ENCODE data around the gene ZFAND3.

Gene ZFAND3

DNA sequence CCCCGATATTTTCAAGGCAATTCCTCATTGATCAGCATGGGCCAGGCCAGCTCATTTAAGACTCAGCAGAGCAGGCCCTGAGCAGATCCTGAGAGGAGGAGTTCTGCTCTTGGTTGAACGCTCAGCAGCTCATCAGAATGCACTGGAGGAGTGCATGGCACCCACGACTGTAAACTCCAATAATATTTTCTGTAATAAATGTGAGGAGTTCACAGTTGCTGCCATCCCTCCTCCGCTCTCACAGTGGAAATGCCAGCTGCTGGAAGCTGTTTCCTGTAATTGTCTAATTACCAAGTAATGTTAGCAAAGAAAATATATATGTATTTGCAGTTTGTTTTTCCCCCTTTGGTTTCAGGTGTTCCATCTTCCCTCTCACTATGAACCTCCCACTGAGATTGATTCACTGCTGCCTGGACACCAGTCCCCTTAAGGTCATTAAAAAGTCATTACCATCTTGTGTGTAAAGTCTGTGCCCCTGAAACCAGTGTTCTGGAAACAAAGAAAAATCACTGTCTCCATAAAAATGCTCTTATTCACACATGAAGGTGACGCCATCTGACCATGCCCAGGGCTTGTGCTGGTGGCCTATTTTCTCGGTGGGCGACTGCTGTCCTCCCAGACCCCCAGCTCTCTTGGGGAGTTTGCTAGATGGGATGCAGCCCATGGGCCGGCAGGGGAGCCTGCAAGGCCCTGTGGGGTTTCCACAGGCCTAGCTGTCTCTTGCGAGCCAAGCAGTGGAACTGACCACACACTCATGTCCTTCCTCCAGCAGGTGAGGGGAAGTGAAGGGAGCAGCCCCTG is 374.2 kb downstream of the ZFAND3 start:
- no peak for DNase-seq

DNA sequence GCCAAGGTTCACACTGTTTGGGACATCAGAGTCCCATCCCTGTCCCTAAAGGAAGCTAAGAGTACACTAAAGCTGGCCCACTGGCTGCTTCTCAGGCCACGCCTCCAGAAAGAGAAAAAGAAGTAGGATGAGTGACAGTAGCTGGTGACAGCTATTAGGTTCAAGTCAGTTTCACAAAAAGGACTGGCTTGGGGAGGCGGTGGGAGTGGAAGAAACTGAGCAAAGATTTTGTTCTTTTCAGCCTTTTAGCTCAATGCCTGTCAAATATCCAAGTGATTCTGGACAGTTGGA is 374.7 kb downstream of the ZFAND3 start:
- no peak for DNase-seq

DNA sequence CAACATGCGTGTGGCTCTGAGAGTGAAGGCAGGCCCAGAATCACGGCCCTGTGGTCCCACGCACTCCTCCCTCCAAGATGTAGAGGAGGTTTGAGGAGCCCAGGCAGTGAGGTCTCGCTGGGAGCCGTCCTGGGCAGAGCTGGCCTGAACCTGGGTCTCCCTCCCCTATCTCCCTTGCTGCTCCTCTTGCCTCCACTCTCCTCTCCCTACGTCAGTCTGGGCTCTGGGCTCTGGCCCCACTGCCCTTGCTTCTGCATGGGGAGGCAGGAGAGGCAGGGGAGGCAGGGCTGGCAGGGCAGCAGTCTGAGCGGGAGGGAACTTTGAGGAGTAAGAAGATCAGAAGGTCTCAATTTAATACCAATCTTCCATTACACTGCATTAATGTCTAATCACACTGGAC is 375.1 kb downstream of the ZFAND3 start:
- DNase-seq, result no peak

DNA sequence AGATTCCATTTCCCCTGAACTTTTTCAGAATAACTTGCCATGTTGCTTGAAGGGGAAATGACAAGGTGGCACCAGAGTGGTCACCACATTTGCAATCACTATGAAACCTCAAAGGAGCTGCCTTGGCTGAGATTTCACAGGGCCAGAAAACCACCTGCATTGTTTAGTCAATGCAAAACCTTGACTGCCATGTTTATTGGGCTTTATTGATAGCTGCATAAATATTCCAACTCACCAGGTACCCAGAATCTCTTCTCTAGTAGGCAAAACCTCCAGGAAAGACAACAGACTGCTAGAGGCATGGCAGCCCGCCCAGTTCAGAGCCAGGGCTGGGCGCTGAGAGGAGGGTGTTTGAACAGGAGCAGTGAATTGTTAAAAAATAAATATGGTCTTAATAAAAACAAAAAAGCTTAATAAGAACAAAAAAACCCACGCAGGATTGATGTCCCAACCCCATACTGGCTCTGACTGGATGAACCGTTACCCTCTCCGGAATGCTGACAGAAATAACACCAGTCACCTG is 375.6 kb downstream of the ZFAND3 start:
- DNase-seq, result no peak

DNA sequence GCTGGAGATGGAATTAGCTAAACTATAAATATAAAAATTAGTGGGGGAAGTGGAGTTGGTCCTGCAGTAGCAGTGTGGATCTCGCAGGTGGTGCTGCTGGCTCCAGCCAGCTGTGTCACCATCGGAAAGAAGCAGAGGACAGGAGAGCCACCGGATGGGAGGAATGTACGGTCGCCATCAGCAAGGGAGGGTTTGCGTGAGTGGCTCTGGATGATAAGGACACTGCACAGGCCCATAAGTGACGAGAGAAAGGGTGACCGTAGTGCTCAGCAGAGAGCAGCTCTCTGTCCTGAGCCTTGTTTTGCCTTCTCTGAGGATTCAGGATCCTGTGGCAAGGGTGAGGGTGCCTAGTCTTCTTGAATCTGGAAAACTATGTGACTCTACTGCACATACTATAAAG is 378.7 kb downstream of the ZFAND3 start:
- DNase-seq, result no peak
